DMS114 treated with DMSO at 0.1 percent for 48 hours (cell line): Measurements from ENCODE around the gene SLC35F6.
A peak's percentile ranks its signal among the peaks of the same experiment; 100 is the strongest.

Experiments
- DNase-seq: peaks from one replicate; lab custom pipeline; 2025; ENCODE audit not compliant: unreplicated experiment; lab: John Stamatoyannopoulos, UW

The SLC35F6 gene, protein sequence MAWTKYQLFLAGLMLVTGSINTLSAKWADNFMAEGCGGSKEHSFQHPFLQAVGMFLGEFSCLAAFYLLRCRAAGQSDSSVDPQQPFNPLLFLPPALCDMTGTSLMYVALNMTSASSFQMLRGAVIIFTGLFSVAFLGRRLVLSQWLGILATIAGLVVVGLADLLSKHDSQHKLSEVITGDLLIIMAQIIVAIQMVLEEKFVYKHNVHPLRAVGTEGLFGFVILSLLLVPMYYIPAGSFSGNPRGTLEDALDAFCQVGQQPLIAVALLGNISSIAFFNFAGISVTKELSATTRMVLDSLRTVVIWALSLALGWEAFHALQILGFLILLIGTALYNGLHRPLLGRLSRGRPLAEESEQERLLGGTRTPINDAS

DNA sequence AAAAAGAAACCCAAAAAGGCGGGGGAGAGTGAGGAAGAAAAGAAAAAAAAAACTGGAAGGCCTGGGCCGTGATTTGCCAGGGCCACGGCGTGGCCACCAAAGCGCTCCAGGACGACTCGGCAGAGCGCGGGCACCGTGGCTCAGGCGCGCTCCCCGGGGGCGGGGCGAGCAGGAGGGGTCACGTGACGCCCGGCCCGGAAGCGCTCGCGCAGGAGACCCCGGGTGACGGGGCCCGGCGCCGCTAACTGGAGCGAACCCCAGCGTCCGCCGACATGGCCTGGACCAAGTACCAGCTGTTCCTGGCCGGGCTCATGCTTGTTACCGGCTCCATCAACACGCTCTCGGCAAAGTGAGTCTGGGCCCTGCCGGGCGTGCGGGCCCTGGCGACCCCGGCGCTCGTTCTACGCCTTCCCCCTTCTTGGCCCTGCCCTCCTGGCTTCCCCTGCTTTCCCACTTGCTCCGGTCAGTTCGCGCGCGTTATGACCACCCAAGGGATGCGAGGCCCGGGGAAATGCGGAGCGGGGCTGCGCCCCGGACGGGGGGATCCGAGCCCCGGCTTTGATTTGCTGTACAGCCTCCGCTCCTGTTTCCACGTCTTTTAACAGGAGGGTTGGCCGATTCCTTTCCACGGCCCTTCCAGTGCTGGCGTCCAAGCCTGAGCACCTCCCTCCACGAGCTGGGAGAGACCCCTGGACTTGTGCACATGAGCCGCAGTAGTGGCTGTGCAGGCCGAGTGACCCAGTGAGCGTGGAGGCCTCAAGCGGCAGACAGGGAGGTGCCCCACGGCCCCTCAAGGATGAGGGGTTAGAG is at the start of gene SLC35F6:
TSS of gene SLC35F6 (plus strand) at position 207 of the 810 bp plus-strand sequence. CDS start at position 273, 66 bp downstream.
- peak; percentile 41 for DNase-seq

DNA sequence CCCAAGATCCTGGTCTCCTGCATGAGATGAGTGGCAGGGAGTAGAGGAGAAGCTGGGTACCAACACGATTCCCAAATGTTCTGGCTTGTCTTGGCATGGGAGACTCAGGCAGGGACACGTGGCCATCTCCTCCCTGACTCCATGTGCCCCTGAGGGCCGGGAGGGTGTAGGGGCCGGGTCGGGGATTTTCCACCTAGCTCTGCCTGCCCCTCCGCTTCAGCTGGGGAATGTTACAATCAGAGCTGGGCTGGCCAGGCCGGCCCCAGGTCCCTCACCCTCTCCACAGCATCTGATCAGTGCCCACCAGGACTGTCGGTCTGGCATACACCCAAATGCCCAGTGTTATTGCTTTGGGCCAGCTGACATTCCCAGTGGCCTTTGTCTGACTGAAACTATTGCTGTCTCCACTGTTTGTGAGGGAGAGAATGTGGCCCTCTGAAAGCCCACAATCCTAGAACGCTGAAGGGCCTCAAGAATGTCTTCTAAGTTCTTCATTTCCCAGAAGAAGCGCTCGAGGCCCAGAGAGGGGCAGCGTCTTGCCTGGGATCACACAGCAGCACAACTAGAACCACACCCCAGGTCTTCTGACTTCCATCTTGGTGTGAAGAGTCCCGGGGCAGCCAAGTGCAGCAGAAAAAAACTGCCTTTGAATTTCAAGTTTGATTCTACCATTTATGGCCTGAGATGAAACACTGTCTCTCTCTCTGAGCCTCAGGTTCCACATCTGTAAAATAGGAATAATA is 48.4 kb upstream of the SLC35F6 start:
- DNase-seq: no peak

DNA sequence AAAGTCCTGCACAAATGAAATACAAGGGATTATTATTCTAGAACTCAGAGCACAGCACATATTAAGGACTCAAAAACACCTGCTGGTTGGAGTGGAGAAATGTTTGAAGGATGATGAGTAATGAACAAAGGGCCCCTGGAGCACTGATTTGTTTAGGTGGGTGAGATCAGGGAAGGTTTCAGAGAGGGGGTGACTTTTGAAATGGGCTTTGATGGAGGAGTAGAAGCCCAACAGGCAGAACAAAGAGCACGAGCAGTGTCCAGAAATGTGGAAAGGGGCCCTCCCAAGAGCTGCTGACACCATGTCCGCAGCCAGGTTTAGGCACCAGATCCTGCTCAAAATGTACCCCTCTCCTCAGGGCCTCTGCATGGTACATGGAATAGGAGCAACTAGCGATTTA is 47.7 kb upstream of the SLC35F6 start:
- no peak for DNase-seq

DNA sequence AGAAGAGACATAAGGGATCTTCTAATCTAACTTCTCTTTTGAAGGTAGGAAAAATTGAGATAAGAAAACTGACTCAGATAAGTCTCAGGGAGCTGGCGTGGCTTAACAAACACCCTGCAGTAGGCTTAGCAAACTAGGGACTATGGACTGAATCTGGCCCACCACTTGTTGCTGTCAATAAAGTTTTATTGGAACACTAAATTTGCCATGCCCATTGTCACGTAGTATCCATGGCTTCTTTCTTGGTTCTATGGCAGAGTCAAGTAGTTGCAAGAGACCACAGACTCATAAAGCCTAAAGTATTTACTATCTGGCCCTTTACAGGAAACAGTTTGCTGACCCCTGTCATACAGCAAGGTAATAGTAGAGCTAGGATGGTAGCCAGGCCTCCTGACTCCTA is 47.3 kb upstream of the SLC35F6 start:
- no peak for DNase-seq

DNA sequence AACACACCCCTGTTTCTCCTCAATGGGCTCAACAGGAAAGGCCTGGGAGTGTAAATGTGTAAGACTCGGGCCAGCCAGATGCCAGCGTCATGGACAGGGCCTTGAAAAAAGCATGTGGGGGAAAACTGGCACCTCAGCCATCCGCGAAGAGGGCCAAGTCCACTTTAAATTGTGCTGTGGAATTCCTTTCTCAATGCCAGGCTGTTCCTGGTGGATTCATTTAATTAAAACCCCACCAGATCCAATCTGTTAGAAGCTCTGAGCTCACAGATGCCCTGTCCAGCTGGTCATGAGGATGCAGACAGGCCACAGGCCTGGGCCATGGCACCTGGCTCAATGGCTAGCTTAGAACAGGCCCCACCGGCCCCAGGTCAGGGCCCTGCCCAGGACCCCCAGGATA is 46.7 kb upstream of the SLC35F6 start:
- DNase-seq: no peak

DNA sequence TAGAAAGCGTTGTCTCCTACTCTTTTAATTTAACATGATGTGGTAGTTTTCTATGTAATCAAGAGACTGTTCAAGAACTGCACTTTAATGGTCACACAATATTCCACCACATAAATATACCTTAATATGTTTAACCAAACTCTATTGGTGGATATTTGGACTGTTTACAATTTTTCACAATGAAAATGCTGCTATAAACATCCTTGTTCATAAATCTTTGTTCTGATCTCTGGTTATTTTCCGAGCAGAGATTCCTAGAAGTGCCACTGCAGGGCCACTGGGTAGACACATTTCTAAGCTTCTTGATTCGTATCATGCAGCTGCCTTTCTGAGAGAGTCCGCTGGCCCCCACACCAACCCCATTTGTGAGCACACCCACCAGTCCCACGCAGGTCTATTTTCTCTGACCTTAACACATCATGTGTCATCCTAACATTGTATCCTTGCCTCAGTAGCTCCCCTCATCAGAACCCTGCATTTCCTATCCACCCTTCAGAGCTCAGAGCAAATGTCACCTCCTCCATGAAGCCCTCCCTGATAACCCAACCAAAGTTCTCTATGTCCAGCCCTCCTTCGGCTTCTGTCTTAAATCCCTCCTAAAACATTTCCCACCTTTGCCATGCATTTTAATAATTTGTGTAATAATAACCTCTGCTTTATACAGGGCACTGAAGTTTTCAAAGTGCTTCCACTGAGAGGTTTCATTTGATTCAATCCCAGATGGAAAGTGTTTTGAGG is 45.0 kb upstream of the SLC35F6 start:
- no peak for DNase-seq

DNA sequence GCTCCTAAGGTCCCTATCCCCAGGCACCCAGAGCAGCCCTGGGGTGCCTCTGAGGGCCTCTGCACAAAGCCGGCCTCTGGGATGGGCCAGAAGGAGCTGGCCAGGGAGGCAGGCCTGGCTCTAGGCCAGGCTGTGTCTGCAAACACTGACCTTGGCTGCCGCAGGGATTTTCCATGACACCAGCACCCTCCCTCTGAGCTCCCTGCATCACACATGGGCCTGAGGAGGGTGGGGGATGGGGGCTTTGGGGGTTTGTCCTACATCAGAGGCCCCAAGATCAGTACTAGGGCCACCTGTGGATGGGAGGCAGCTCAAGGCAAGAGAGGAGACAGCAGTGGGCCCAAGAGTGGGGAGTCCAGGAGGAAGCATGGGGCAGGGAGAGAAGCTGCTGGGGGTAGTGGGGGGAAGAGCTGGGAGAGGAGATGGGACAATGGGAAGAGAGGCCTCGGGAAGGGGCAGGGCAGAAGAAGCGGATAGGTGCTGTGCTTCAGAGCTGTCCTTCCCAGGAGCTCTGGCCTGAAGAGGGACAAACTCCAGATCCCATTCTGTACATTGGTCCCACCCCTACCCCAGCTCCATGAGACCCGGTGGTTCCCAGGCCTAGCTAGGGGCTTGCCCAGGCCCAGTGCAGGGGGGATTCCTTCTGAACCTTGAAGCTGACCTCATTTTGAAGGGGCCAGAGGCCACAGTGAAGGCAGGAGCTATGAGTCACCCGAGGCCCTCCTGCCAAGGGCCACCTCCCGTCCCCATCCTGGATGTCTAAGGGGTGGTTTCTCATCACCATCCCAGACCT is 43.6 kb upstream of the SLC35F6 start:
- DNase-seq: no peak

DNA sequence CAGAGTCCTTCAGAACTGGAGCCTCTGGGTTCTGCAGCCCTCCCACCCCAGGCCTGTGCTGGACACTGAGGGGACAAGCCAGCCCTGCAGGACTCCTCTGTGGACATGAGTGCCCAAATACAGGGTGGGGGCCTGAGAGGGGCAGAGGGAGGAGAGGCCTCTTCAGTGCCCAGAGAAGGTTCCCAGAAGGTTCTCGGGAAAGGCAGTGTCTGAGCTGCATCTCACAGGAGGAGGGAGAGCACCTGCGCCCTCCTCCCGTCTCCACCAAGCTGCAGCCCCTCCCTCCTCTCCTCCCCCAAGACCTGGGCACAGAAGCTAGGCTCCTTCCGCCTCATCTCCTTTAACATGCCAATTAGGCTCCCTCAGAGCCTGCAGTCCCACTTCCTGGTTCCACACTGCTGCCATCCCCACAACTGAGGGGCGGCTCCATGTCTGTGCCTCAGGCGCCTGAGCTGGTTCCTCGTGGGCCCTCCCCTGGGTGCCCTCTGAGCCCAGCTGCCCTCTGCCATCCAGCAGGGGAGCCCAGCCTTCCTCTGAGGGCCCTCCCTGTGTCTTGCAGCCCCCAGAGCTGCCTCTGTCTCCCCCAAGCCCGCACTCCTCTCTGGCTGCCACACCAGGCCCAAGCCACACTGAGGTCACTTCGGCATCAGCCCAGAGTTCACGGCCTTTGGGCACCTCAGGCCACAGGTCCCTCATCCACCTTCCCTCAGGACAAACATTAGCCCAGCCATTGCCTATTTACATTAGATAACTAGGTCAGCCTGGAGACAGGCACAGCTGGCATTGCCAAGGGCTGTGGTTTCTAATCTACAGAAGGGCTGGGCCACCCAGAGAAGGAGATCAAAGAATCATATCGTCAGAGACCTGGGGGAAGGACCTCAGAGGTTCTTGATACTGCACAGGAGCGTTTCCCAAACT is 42.7 kb upstream of the SLC35F6 start:
- no peak for DNase-seq

DNA sequence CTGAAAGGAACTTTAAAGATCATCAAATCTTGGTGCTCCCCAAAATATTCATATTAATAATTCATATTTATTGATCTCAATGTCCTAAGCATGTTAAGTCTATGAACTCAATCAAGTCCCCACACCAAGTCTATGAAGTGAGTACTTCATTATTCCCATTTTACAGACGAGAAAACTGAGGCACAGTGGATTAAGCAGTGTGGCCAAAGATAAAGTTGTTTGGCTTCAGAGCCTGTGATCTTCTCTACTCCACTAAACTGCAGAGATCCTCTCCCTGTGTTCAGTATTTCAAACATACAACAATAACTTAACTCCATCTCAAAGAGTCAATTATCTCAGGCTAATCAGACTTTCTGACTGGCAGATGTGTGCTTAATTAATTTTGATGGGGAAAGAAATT is 41.8 kb upstream of the SLC35F6 start:
- no peak for DNase-seq

DNA sequence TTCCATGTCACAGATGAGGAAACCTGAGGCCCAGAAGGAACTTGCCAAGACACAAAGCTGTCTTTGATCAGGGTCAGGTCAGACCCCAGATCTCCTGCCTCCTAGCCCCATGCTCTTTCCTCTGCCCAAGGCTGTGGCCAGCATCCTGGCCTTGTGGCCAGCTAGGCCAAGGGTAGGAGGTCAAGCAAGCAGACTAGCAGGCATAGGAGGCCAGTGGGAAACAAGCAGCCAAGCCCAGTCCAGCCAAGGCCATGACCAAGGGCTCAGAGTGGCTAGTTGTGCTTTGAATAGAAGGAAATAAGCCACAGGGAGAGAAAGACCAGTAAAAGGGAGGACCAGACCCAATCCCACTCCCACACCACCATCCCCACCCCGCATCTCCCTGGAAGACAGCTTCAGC is 41.2 kb upstream of the SLC35F6 start:
- no peak for DNase-seq

DNA sequence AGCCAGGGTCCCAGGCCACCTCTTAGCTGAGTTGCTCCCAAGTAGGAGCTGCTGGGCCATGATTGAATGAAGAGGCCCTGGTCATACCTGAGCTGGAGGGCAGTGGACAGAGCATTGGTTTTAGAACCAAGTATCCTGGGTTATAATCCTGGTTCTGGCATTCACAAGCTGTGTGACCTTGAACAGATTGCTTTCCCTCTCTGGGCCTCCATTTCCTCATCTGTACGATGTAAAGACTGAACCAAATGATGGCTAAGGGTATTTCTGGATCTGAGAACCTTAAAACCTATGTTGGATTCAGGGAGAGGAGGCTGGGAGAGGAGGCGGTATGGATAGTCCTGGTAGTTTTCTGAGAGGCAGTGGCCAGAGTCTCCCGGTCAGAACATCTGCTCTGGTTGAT is 40.6 kb upstream of the SLC35F6 start:
- DNase-seq: no peak

DNA sequence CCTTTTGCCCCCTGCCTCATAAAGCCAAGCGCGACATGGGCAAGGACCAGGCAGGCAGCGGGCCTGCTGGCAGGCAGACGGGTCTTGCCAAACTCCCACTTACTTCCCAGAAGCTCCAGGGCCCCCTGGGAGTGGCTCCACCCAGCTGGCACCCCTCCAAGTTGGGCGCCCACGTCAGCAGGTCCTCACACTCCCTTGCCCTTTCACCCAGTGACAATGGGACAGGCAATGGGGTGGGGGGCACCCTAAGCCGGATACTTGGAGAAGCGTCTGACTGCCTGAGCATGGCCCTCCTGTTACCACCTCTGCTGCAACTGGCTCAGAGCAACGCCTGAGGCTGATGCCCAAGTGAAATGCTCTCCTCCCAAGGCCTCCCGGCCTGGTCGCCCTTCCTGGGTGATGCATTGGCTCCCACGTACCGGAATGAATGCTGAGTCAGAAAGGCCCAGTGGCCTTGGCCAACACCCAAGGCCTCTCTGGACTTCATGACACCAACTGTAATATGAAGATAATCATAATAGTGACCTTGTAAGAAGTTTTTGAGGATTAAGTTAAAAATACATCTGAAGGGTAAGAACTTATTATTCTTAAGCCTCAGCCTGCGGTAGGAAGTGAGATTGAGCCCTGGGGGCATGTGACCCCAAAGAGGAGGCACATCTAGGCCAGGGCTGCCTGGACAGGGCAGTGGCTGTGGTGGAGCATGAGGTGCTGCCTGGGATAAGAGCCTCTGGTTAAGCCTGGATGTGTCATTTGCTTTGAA is 39.9 kb upstream of the SLC35F6 start:
- no peak for DNase-seq

DNA sequence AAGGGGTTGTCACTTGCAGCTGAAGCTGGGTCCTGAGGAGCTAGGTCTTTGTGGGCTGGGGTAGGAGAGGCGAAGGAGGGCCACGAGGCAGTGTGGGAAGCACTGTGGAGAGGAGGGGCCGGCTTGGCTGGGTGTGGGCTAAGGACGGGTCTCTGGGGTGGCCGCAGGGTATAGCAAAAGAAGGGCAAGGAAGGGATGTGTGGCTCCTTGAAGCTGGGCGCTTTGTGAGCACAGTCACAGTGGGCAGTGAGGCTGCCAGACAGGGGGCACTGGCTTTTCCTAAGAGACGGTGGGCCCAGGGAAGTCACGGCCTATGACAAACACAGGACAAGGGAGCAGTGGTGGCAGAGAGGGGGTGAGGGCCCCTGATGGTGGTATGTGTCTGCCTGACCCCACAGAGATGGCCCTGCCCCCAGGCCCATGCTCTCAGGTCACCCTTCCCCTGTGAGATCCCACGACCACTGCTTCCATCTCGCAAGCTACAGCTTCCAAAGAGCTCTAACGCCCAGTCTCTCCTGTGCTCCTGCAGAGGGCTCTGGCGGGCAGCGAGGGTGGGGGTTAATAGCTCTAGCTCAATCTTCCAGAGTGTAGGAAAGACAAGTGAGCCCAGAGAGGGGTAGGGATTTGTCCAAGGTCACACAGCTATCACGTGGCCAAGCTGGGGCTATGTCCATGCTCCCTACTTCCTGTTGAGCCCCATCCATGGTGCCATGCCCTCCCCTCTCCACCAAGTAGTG is 39.1 kb upstream of the SLC35F6 start:
- no peak for DNase-seq

DNA sequence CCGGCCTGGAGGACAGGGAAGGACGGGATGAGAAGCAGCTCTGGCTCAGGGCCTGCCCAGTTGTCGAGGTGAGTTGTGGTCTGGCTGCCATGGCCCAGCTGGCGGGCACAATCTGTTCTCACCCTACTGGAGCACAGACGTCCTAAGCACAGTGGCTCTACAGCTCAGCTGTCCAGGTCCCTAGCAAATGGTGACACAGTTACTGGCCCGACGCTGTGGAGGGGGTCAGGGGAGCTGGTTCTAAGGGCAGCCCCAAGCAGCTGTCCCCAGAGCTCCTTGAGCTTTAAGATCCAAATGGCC is 38.6 kb upstream of the SLC35F6 start:
- no peak for DNase-seq

DNA sequence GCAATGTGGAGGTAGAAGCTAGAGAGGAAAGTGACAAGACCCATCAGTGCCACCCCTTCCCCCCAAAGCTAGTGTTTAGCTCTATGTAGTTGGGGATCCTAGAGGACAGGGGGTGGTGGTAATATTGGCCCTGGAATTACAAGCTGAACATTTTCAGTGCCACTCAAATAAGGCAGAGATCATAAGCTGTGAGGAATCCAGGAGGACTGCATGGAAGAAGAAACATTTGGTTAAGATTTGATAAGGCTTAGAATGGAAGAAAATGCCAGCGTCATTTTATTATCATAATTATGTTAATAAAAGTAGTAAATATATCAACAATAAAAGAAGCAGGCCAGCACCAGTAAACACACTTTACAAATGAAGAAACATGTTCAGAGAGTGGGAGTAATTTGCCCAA is 37.9 kb upstream of the SLC35F6 start:
- DNase-seq: no peak

DNA sequence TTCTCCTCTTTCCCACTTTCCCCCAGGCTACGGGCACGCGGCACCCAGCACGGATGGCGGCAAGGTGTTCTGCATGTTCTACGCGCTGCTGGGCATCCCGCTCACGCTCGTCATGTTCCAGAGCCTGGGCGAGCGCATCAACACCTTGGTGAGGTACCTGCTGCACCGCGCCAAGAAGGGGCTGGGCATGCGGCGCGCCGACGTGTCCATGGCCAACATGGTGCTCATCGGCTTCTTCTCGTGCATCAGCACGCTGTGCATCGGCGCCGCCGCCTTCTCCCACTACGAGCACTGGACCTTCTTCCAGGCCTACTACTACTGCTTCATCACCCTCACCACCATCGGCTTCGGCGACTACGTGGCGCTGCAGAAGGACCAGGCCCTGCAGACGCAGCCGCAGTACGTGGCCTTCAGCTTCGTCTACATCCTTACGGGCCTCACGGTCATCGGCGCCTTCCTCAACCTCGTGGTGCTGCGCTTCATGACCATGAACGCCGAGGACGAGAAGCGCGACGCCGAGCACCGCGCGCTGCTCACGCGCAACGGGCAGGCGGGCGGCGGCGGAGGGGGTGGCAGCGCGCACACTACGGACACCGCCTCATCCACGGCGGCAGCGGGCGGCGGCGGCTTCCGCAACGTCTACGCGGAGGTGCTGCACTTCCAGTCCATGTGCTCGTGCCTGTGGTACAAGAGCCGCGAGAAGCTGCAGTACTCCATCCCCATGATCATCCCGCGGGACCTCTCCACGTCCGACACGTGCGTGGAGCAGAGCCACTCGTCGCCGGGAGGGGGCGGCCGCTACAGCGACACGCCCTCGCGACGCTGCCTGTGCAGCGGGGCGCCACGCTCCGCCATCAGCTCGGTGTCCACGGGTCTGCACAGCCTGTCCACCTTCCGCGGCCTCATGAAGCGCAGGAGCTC is 36.2 kb upstream of the SLC35F6 start:
- no peak for DNase-seq

DNA sequence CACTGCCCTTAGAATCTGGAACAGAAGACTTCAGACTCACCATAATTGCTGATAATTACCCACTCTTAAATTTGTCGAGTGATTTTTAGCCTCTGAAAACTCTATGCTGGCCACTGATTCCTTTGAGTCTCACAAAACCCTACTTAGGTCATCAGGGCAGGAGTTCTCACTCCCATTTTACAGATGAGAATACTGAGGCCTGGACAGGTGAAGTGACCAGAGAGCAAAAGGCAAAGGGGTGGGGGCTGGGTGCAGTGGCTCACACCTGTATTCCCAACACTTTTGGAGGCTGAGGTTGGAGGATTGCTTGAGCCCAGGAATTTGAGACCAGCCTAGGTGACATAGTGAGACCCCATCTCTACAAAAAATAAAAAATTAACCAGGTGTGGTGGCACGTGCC is 34.8 kb upstream of the SLC35F6 start:
- no peak for DNase-seq
